Measurements from ENCODE around the gene EFCAB12.

The EFCAB12 gene

DNA sequence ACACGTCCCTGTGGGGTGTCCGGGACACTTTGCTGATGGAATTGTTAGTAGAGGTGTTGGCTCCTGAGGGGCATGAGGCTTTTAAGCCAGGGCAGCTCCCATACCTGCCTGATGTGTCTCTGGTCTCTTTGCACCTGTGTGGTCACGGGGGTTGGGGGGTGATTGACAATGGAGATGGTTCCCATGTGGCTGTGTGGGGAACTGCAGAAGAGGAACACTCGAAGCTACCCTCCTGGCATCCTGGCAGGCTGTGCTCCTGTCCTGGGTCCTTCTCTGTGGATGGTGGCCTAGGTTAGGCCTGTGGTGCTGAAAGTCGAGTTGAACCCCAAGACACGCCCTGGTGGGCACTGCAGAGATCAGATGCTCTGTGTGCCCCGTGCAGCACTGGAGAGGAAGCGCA, 76.4 kb downstream of the EFCAB12 start:
- TF ChIP-seq, protein P1, sequence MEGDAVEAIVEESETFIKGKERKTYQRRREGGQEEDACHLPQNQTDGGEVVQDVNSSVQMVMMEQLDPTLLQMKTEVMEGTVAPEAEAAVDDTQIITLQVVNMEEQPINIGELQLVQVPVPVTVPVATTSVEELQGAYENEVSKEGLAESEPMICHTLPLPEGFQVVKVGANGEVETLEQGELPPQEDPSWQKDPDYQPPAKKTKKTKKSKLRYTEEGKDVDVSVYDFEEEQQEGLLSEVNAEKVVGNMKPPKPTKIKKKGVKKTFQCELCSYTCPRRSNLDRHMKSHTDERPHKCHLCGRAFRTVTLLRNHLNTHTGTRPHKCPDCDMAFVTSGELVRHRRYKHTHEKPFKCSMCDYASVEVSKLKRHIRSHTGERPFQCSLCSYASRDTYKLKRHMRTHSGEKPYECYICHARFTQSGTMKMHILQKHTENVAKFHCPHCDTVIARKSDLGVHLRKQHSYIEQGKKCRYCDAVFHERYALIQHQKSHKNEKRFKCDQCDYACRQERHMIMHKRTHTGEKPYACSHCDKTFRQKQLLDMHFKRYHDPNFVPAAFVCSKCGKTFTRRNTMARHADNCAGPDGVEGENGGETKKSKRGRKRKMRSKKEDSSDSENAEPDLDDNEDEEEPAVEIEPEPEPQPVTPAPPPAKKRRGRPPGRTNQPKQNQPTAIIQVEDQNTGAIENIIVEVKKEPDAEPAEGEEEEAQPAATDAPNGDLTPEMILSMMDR (IDR thresholded peaks at IDR 0.05; ENCODE audit: insufficient read depth, low read length, poor library complexity, severe bottlenecking), result peak; percentile 32
- Histone ChIP-seq H3K36me3 (ENCODE audit: control insufficient read depth, insufficient read depth, low read length) (no peaks in the 10 kb centered on the region), H3K27me3 (replicated peaks; ENCODE audit: control insufficient read depth, insufficient read depth, low read length) (no peaks in the 10 kb centered on the region), H3K4me3 (replicated peaks; ENCODE audit: low read depth, low read length) (no peak overlapping the region)
- DNase-seq (ENCODE audit: extremely low read depth, insufficient read length), result no peak
